Measurements from ENCODE around the gene SHC4.
"Not testable (repeated sequence)": the region's sequence is repeated elsewhere in the genome, so short reads cannot be mapped to it uniquely, and the experiment has no call there.

The SHC4 gene

GRCh38 chr15:48855501-48856440, 107.9 kb downstream of the SHC4 start:
- no peaks in the 10 kb centered on the region for H4K20me1 ChIP-seq (ENCODE audit: insufficient read depth)
- H3K27me3 ChIP-seq (ENCODE audit: insufficient read depth, low read depth), result no peaks in the 10 kb centered on the region
- H3K4me1 ChIP-seq (ENCODE audit: low read depth, poor library complexity, severe bottlenecking), result peaks cover 16% of the 10 kb centered on the region
- no peak overlapping the region for H3K27ac ChIP-seq
- no peak overlapping the region for H3K4me2 ChIP-seq
- H3K4me3 ChIP-seq (IDR thresholded peaks at IDR 0.05; ENCODE audit: insufficient read depth, low read depth, low read length), result no peak overlapping the region
- H3K9ac ChIP-seq, result no peak overlapping the region
- H3K79me2 ChIP-seq (ENCODE audit: insufficient read depth, low read depth), result no peaks in the 10 kb centered on the region
- H2AFZ ChIP-seq (ENCODE audit: low read depth), result no peak overlapping the region
- TF ChIP-seq CTCF (conservative IDR thresholded peaks at IDR 0.05; ENCODE audit: low read depth, low read length), result no peak
- H3K36me3 ChIP-seq (ENCODE audit: insufficient read depth), result no peaks in the 10 kb centered on the region

GRCh38 chr15:48854434-48854833, 109.3 kb downstream of the SHC4 start:
- H3K9ac ChIP-seq; H3K27ac ChIP-seq; H2AFZ ChIP-seq (ENCODE audit: low read depth); H3K27me3 ChIP-seq (ENCODE audit: insufficient read depth, low read depth); H4K20me1 ChIP-seq (ENCODE audit: insufficient read depth); H3K4me2 ChIP-seq; H3K36me3 ChIP-seq (ENCODE audit: insufficient read depth); H3K79me2 ChIP-seq (ENCODE audit: insufficient read depth, low read depth); H3K4me3 ChIP-seq (IDR thresholded peaks at IDR 0.05; ENCODE audit: insufficient read depth, low read depth, low read length): not testable (repeated sequence)
- H3K4me1 ChIP-seq (ENCODE audit: low read depth, poor library complexity, severe bottlenecking), result peaks cover 16% of the 10 kb centered on the region

DNA sequence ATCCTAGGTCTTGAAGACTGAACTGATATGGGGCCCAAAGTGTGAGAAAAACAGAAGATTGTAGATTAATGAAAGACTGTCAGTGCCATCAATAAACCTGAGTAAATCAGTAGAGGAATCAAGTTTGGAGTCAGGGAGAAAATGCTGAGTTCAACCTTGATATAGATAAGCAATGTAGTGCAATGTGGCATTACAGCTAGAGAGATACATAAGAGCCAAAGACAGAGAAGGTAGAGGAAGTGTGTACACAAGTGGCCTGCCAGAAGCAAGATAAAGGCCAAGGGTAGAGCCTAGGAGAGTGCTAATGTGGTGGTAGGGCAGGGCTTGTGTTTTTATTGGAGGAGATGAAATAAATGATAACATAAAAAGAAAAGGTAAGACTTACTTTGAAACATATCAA, 111.8 kb downstream of the SHC4 start:
- H3K4me1 ChIP-seq (ENCODE audit: low read depth, poor library complexity, severe bottlenecking), result no peaks in the 10 kb centered on the region
- H3K36me3 ChIP-seq (ENCODE audit: insufficient read depth), result no peaks in the 10 kb centered on the region
- H3K4me3 ChIP-seq (IDR thresholded peaks at IDR 0.05; ENCODE audit: insufficient read depth, low read depth, low read length), result no peak overlapping the region
- H2AFZ ChIP-seq (ENCODE audit: low read depth), result no peak overlapping the region
- no peak overlapping the region for H3K4me2 ChIP-seq
- H3K79me2 ChIP-seq (ENCODE audit: insufficient read depth, low read depth), result no peaks in the 10 kb centered on the region
- no peaks in the 10 kb centered on the region for H3K27me3 ChIP-seq (ENCODE audit: insufficient read depth, low read depth)
- no peak overlapping the region for H3K27ac ChIP-seq
- TF ChIP-seq CTCF (conservative IDR thresholded peaks at IDR 0.05; ENCODE audit: low read depth, low read length), result no peak
- H4K20me1 ChIP-seq (ENCODE audit: insufficient read depth), result no peaks in the 10 kb centered on the region
- H3K9ac ChIP-seq, result no peak overlapping the region

DNA sequence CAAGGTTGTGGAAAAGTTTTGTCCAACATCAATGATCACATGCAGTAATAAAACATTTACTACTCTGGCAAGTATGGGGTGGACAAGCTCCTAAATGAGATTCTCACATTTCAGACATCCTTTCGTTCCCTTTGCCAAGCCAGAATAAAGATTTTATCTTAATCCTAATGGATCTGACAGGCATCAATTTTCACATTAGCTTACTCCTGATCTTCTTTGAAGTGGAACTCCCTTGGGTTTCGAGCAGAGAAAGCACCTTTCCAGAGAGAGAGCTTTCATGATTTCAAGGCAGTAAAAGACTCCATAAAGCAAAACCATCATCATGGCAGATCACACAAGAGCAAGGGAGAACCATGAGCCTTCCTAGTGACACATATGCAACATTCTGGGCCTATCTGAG, 113.1 kb downstream of the SHC4 start:
- Histone ChIP-seq H3K4me2 (no peak overlapping the region), H3K9ac (no peak overlapping the region), H3K79me2 (ENCODE audit: insufficient read depth, low read depth) (no peaks in the 10 kb centered on the region), H3K27me3 (ENCODE audit: insufficient read depth, low read depth) (no peaks in the 10 kb centered on the region), H2AFZ (ENCODE audit: low read depth) (no peak overlapping the region), H3K4me1 (ENCODE audit: low read depth, poor library complexity, severe bottlenecking) (no peaks in the 10 kb centered on the region), H3K36me3 (ENCODE audit: insufficient read depth) (no peaks in the 10 kb centered on the region), H4K20me1 (ENCODE audit: insufficient read depth) (no peaks in the 10 kb centered on the region), H3K4me3 (IDR thresholded peaks at IDR 0.05; ENCODE audit: insufficient read depth, low read depth, low read length) (no peak overlapping the region), H3K27ac (no peak overlapping the region)
- TF ChIP-seq CTCF (conservative IDR thresholded peaks at IDR 0.05; ENCODE audit: low read depth, low read length), result no peak

- Histone ChIP-seq H3K36me3 (ENCODE audit: insufficient read depth) (no peaks in the 10 kb centered on the region), H4K20me1 (ENCODE audit: insufficient read depth) (no peaks in the 10 kb centered on the region), H3K27ac (no peak overlapping the region), H3K27me3 (ENCODE audit: insufficient read depth, low read depth) (no peaks in the 10 kb centered on the region), H3K4me2 (no peak overlapping the region), H3K79me2 (ENCODE audit: insufficient read depth, low read depth) (no peaks in the 10 kb centered on the region), H3K4me1 (ENCODE audit: low read depth, poor library complexity, severe bottlenecking) (no peaks in the 10 kb centered on the region), H3K4me3 (IDR thresholded peaks at IDR 0.05; ENCODE audit: insufficient read depth, low read depth, low read length) (no peak overlapping the region), H2AFZ (ENCODE audit: low read depth) (no peak overlapping the region), H3K9ac (no peak overlapping the region)
- no peak for TF ChIP-seq CTCF (conservative IDR thresholded peaks at IDR 0.05; ENCODE audit: low read depth, low read length)
Measured at GRCh38 chr15:48845123-48845522, 118.6 kb downstream of the SHC4 start.
